SU-DHL-6 (cell line): Measurements from ENCODE around the gene HSF5.

Experiments
- CTCF ChIP-seq: fragments of 200-600 bp; sonication (generic); IDR thresholded peaks from one replicate; pipeline ENCODE4 v1.5.1; 2017; ENCODE audit warnings: antibody characterized with exemption, mild to moderate bottlenecking, low read length, moderate library complexity; ENCODE audit not compliant: insufficient read depth, poor library complexity, severe bottlenecking
- EZH2phosphoT487 ChIP-seq: fragments of 200-600 bp; sonication (generic), shearing (Covaris generic); conservative IDR thresholded peaks from 2 replicates; pipeline ENCODE4 v1.6.1; 2018; ENCODE audit warnings: mild to moderate bottlenecking, antibody characterized with exemption, low read length, moderate library complexity, mixed read lengths

DNA sequence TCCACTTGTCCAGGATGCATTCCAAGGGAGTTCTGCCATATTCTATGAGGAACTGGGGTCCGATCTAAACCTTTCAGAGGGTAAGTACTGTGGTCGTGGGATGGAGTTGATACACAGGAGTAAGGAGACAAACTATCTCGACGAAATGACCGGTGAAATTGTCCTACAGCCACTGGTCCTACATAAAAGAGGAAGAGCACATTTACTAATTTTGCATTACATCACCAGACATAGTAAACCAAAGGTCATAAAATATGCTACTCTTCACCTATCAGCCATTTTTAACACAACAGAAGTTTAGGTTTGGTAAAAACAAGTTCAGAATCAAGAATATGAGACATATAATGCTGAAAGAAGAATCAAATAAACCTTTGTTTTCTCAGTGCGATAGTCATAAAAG is 8.1 kb downstream of the HSF5 start:
- no peak for TF ChIP-seq CTCF
- TF ChIP-seq EZH2phosphoT487 = no peak
